ACC112 (cell line): Measurements from ENCODE around the gene ECHS1.

ENCODE experiments used
- H2AFZ ChIP-seq: fragments of 200-600 bp; sonication (generic); one replicate; pipeline ENCODE4 v1.6.0; 2017; ENCODE audit warnings: antibody characterized with exemption, low read length; ENCODE audit not compliant: unreplicated experiment
- H3K27ac ChIP-seq: fragments of 200-600 bp; sonication (generic); 2 replicates; pipeline ENCODE4 v1.5.1; 2014; ENCODE audit warnings: low read depth, mild to moderate bottlenecking, antibody characterized with exemption, low read length, moderate library complexity
- H3K27me3 ChIP-seq: fragments of 200-600 bp; sonication (generic); 2 replicates; pipeline ENCODE4 v1.6.1; 2014; ENCODE audit warnings: mild to moderate bottlenecking, antibody characterized with exemption, low read length, moderate library complexity, mixed read lengths; ENCODE audit not compliant: insufficient read depth
- H3K36me3 ChIP-seq: fragments of 200-600 bp; sonication (generic); 2 replicates; pipeline ENCODE4 v1.6.1; 2016; ENCODE audit warnings: mild to moderate bottlenecking, antibody characterized with exemption, low read length, moderate library complexity, mixed read lengths; ENCODE audit not compliant: insufficient read depth
- H3K4me1 ChIP-seq: fragments of 200-600 bp; sonication (generic); one replicate; pipeline ENCODE4 v1.6.1; 2016; ENCODE audit warnings: low read length, mixed read lengths; ENCODE audit not compliant: insufficient read depth, unreplicated experiment, control insufficient read depth
- H3K4me3 ChIP-seq: fragments of 200-600 bp; sonication (generic); 2 replicates; pipeline ENCODE4 v1.5.1; 2014; ENCODE audit warnings: mild to moderate bottlenecking, low read depth, low read length
- H3K79me2 ChIP-seq: fragments of 200-600 bp; sonication (generic); one replicate; pipeline ENCODE4 v1.6.0; 2016; ENCODE audit warnings: low read length; ENCODE audit not compliant: control insufficient read depth, unreplicated experiment, insufficient read depth

The ECHS1 gene

DNA sequence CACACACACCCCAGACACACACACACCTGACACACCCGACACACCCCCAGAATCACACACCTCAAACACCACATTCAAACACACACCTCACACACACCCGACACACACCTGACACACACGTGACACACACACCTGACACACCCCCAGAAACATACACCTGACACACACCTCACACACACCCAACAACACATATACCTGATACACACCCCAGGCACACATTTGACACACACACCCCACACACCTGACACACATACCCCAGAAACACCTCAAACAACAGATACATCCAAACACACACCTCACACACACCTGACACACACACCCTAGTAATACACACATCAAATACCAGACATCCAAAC is 35.8 kb downstream of the ECHS1 start:
- Histone ChIP-seq H3K27me3 (peaks cover 48% of the 10 kb centered on the region), H2AFZ (no peak overlapping the region), H3K79me2 (no peaks in the 10 kb centered on the region), H3K27ac (no peak overlapping the region), H3K36me3 (no peaks in the 10 kb centered on the region), H3K4me1 (peaks cover 5% of the 10 kb centered on the region), H3K4me3 (no peak overlapping the region)

DNA sequence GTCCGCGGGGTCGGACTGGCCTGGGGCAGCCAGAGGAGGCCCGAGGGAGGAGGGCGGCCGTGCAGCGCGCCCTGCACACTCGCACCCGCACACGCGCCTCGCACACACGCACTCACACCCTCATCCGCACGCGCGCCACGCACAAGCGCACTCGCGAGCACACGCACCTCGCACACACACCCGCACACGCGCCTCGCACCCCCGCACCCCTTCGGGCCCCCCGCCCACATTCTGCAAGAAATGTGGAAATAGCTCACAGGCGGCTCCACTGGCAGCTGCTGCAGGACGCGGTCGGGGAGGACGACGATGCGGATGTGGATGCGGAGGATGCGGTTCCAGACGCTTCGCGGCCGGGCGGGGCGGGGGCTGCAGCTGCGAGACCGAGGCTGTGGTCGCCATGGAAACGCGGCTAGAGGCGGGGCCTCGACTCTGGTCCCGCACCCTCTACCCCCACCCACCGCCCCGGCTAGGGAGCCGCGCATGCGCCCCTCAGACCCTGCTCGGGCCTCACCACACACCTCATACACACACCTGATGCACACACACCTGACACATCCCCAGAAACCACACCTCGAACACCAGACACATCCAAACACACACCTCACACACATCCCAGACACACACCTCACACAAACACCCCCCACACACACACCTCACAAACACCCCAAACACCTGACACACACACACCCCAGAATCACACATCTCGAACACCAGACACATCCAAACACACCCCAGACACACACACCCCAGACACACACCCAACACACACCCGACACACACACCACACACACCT is 36.4 kb downstream of the ECHS1 start, which contains the start of gene CALY:
TSS of gene CALY (minus strand) at position 320 of the 793 bp plus-strand sequence. CDS start 7,907 bp downstream, outside the sequence.
- Histone ChIP-seq H3K4me1 (peaks cover 5% of the 10 kb centered on the region), H3K27me3 (peaks cover 53% of the 10 kb centered on the region), H3K36me3 (no peaks in the 10 kb centered on the region), H3K27ac (no peak within 1 kb of the TSS), H3K4me3 (peak within 1 kb of the TSS; percentile 66), H2AFZ (no peak within 1 kb of the TSS), H3K79me2 (no peaks in the 10 kb centered on the region)

DNA sequence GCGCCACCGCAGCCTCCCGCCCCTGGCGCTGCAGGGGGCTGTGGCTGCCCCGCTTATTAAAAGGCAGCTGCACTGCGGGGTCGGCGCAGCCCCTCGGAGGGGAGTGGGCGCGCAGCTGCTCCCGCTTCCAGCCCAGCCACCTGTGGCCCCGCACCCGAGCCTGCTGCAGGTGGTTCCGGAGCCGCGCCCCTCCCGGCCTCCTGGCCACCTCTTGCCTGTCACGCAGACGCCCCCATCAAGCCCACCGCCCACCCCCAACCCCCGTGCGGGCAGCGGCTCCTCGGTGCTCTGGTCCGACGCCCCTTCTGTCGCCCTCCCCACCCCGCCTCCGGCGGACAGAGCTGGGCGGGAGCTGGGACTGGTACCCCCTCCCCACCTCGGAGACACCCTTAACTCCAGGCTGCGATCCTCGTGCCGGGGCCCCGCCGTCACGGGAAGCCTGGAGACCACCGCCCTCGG is 37.0 kb downstream of the ECHS1 start:
- peaks cover 5% of the 10 kb centered on the region for H3K4me1 ChIP-seq
- no peaks in the 10 kb centered on the region for H3K79me2 ChIP-seq
- no peaks in the 10 kb centered on the region for H3K36me3 ChIP-seq
- peaks cover 60% of the 10 kb centered on the region for H3K27me3 ChIP-seq
- no peak overlapping the region for H2AFZ ChIP-seq
- H3K27ac ChIP-seq: no peak overlapping the region
- H3K4me3 ChIP-seq: no peak overlapping the region

DNA sequence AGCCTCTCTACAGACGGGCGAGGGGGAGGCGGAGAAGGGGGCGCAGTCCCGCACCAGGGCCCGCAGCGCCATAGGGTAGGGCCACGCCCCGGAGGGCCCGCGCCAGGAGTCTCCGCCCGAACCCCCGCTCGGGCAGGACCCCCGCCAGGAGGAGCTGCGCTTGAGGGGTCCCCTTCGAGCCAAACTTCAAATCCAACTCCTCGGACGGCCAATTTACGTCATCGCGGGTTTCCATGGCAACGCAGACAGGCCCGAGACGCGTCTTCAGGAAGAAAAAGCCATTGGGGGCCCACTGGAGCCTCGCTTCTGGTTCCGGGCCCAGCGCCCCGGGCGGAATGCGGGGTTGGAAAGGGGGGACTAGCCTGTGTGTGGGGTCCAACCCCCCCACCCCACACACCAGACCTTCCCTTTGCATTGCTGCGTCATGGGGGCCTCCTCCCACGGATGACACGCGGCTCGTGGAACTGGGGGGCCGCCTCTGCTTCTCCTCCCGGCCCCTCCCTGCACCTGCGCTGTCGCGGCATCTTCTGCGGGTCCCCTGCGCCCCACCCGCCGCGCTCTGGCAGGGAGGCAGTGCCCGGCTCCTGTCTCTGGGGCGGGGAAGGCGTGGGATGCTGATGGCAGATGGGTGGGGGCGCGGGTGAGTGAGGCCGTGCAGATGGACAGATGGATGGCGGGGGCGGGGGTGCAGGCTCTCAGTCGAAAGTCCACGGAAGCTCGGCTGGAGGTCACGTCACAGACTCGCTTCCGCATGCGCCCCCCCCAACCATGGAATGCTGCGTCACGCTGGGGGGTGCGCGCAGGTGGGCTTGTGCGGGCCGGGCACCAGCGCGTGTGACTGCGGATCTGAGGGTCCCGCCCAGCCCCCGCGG is 37.7 kb downstream of the ECHS1 start:
- no peaks in the 10 kb centered on the region for H3K79me2 ChIP-seq
- H3K4me3 ChIP-seq: peak overlapping the region; percentile 66
- H3K27ac ChIP-seq: no peak overlapping the region
- H3K27me3 ChIP-seq: peaks cover 64% of the 10 kb centered on the region
- no peaks in the 10 kb centered on the region for H3K36me3 ChIP-seq
- H2AFZ ChIP-seq: no peak overlapping the region
- peaks cover 5% of the 10 kb centered on the region for H3K4me1 ChIP-seq

DNA sequence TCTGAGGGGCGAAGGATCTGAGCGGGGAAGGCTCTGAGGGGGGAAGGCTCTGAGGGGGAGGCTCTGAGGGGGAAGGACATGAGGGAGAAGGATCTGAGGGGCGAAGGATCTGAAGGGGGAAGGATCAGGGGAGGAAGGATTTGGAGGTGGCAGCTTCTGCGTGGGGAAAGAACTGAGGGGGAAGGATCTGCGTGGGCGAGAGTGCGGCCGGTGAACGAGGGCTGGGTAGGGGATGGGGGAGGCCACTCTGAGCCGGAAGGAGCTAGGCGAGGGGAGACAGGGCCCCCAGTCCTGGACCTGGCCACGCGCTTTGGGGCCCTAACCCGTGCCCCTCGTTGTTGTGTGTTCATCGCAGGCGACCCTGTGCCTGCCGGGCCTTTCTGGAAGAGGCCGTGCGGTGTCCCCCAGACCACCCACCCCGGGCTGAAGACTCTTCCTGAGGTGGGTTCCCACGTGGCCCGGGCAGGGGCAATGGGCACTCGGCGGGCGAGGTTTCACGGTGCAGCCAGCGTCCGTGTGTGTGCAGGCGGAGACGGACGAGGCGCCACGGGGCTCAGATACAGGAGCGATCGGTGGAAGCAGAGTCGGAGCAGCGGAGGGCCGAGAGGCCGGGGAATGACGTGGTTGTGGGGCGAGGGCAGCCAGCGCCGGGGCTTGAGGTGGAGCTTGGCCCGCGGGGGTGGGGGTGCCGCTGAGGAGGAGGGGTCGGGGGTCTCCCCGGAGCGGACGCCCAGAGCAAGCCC is 38.5 kb downstream of the ECHS1 start:
- H3K4me3 ChIP-seq: peak overlapping the region; percentile 66
- peaks cover 5% of the 10 kb centered on the region for H3K4me1 ChIP-seq
- H3K79me2 ChIP-seq: no peaks in the 10 kb centered on the region
- H2AFZ ChIP-seq: no peak overlapping the region
- H3K27me3 ChIP-seq: peaks cover 64% of the 10 kb centered on the region
- H3K27ac ChIP-seq: no peak overlapping the region
- H3K36me3 ChIP-seq: no peaks in the 10 kb centered on the region

DNA sequence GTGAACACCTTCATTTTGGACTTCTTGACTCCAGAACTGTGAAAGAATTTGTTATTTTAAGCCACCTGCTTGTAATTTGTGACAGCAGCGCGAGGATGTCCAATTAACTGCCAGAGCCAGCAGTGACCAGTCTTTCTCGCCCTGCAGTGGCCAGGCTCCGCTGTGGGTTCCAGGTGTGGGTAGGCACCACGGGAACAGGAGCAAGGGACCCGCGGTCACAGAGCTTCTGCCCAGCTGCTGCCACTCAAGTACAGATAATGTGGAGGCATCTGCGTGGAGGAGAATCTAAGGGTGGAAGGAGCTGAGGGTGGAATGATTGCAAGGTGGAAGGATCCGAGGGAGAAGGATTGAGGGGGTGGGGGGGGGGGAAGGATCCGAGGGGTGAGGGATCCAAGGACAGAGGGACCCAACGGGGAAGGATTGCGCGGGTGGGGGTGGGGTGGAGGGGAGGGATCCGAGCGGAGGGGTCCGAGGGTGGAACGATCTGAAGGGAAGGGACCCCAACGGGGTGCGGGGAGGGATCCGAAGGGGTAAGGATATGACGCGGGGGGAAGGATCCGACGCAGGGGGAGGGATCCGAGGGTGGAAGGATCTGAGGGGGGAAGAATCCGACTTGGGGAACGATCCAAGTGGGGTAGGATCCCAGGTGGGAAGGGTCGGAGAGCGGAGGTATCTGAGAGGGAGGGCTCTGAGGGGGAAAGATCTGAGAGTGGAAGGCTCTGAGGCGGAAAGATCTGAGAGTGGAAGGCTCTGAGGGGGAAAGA is 40.0 kb downstream of the ECHS1 start:
- H3K36me3 ChIP-seq: no peaks in the 10 kb centered on the region
- H3K27me3 ChIP-seq: peaks cover 71% of the 10 kb centered on the region
- H3K27ac ChIP-seq: no peak overlapping the region
- no peak overlapping the region for H3K4me3 ChIP-seq
- H2AFZ ChIP-seq: no peak overlapping the region
- peaks cover 8% of the 10 kb centered on the region for H3K4me1 ChIP-seq
- H3K79me2 ChIP-seq: no peaks in the 10 kb centered on the region

DNA sequence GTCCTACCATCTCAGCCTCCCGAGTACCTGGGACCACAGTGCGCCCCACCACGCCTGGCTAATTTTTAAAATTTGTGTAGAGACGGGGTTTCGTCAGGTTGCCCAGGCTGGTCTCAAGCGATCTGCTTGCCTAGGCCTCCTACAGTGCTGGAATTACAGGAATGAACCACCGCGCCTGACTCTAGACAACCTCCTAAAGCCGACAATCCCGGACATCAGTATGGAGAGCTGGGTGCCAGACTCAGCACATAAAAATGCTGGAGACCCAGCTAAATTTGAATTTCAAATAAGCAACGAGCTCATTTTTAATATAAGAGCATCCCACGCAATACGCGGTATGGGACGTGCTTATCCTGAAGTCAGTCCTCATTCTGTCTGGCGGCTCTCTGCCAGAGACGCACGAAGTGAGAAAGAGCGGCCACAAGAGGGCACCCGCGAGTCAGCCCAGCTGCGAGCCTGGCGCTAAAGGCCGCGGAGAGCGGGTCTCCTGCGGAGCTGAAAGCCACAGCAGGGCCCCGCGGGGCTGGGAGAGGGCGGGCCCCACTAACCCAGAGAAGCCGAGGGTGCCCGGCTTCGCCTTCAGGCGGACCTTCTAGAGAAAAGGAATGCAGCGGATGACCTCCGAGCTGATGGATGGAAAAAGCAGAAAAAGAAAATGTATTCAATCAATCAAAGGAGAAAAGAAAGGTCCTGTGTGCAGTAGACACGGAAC is 43.5 kb downstream of the ECHS1 start:
- Histone ChIP-seq H3K27ac (no peak overlapping the region), H3K27me3 (peaks cover 72% of the 10 kb centered on the region), H3K36me3 (no peaks in the 10 kb centered on the region), H3K79me2 (no peaks in the 10 kb centered on the region), H2AFZ (no peak overlapping the region), H3K4me3 (peak overlapping the region; percentile 58), H3K4me1 (peaks cover 7% of the 10 kb centered on the region)

DNA sequence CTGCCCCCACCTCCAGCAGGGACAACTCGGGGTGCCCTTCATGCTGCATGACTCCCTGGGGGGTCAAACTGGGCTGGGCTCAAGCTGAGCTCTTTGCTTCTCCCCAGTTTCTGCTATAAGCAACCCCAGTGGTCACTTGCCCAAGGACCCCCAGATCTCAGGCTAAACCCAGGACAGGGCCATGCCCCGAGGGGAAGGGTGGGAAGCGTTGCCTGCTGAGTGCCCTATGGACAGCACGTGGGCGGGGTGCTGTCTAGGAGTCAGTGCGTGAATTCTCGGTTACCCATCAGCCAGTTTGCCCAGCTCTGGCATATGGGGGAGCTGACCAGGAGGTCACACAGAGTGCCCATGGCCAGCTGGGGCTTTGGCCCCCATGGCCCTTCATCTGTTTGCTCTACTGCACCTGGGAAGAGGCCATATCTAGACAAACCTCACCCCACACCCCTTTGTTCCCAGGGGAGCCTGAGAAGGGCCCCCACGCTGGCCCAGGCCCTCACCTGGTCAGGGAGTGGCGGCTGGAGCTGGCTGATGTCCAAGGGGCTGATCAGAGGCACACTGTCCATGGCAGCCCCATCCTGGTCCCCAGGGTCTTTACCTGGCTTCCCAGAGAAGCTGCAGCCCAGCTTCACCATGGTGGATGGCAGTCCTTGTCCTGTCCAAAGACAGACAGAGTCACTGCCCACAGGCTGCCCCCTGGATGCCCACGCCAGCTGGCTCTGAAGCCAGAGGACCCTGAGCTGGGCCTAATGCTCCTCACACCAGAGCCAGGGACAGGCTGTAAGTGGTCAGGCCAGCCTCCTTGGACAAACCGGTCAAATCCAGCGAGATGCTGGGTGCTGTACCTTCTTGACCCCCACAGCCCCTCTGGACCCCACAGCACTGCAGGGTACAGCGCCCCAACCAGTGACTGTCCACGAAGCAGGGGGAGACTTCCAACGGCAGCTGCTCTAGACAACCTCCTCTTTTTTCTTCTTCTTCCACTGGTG is 44.5 kb downstream of the ECHS1 start:
- Histone ChIP-seq H3K4me1 (peaks cover 7% of the 10 kb centered on the region), H3K79me2 (no peaks in the 10 kb centered on the region), H3K27me3 (peaks cover 66% of the 10 kb centered on the region), H3K27ac (no peak overlapping the region), H3K4me3 (no peak overlapping the region), H2AFZ (no peak overlapping the region), H3K36me3 (no peaks in the 10 kb centered on the region)
